Fibroblast of the aortic adventitia (primary cell): ENCODE results near the gene FLNB. TPM values are rescaled to one million over a fixed set of nuclear protein-coding genes. Genes with fewer than 3 reads are reported as not detected.

Experiments used
- DNase-seq: peaks from one replicate; pipeline ENCODE4 v3.0.0-alpha.2; 2010; ENCODE audit warnings: low read depth
- H3K4me3 ChIP-seq: 2 replicates; pipeline ENCODE4 v1.5.1; 2011; ENCODE audit warnings: low read depth, mild to moderate bottlenecking, control low read depth, low read length, moderate library complexity
- CTCF ChIP-seq: IDR thresholded peaks from 2 replicates; pipeline ENCODE4 v1.5.1; 2011; ENCODE audit warnings: mild to moderate bottlenecking, low read length, control low read depth, inconsistent platforms; ENCODE audit not compliant: insufficient read depth
- total RNA-seq: library from RNA; depleted of rRNA; stranded (reverse); fragments of >200 nt; gene quantifications from 2 replicates; pipeline ENCODE4 v1.2.3, GENCODE V29; 2012; ENCODE audit warnings: low replicate concordance

FLNB gene
- total RNA-seq, 1 donor = 69.0 TPM

GRCh38 chr3:58028902-58029301 lies 20.7 kb downstream of the FLNB start:
- no peak overlapping the region for H3K4me3 ChIP-seq
- no peak for DNase-seq
- no peak for TF ChIP-seq CTCF

- DNase-seq = no peak
- H3K4me3 ChIP-seq = no peak overlapping the region
- no peak for TF ChIP-seq CTCF
These were observed 21.8 kb downstream of the FLNB start for GRCh38 chr3:58029842-58030584.

GRCh38 chr3:58032186-58032585 lies 24.0 kb downstream of the FLNB start:
- H3K4me3 ChIP-seq = no peak overlapping the region
- no peak for DNase-seq
- no peak for TF ChIP-seq CTCF

GRCh38 chr3:58034738-58035523 lies 26.7 kb downstream of the FLNB start:
- H3K4me3 ChIP-seq = no peak overlapping the region
- DNase-seq = no peak
- TF ChIP-seq CTCF = no peak

GRCh38 chr3:58035524-58036255 lies 27.5 kb downstream of the FLNB start:
- no peak for DNase-seq
- H3K4me3 ChIP-seq = no peak overlapping the region
- no peak for TF ChIP-seq CTCF

GRCh38 chr3:58036293-58037032 lies 28.2 kb downstream of the FLNB start:
- DNase-seq = no peak
- TF ChIP-seq CTCF = no peak
- H3K4me3 ChIP-seq = no peak overlapping the region
